ENCODE data around the gene EFCAB6.

- TF ChIP-seq POLR2A (IDR thresholded peaks at IDR 0.05; ENCODE audit: low read depth, low read length): no peak
- no peak for TF ChIP-seq TAF1 (IDR thresholded peaks at IDR 0.05; ENCODE audit: low read depth, low read length)
- no peak for TF ChIP-seq POLR2AphosphoS5 (IDR thresholded peaks at IDR 0.05; ENCODE audit: low read depth, low read length)
These were observed 66.2 kb downstream of the EFCAB6 start for GRCh38 chr22:43745783-43746356.

Data from GM12891 (cell line).